Tibial nerve (tissue), 4 donors: ENCODE results near the gene TRIM56. TPM values are rescaled to one million over a fixed set of nuclear protein-coding genes. Genes with fewer than 3 reads are reported as not detected.
A peak's percentile ranks its signal among the peaks of the same experiment; 100 is the strongest.
"Not testable (repeated sequence)": the region's sequence is repeated elsewhere in the genome, so short reads cannot be mapped to it uniquely, and the experiment has no call there.

Experiments used
- DNase-seq, 2 donors: peaks; one replicate each; pipeline ENCODE4 v3.0.0-alpha.2; 2019; ENCODE audit warnings: low spot score in 2 of 2
- H3K27ac ChIP-seq, 4 donors: fragments of 200-600 bp; sonication (generic) in 3 of 4; one replicate each; pipeline ENCODE4 v1.5.1; 2017 to 2019; ENCODE audit warnings: mild to moderate bottlenecking in 1 of 4
- H3K27me3 ChIP-seq, 2 donors: fragments of 200-600 bp; sonication (generic) in 1 of 2; one replicate each; pipeline versions ENCODE4 v1.5.1 to v1.6.0; 2017 to 2019
- H3K36me3 ChIP-seq, 3 donors: fragments of 200-600 bp; sonication (generic); one replicate each; pipeline ENCODE4 v1.5.1; 2018 to 2019
- H3K4me1 ChIP-seq, 4 donors: fragments of 200-600 bp; sonication (generic) in 3 of 4; one replicate each; pipeline ENCODE4 v1.5.1; 2017 to 2019
- H3K4me3 ChIP-seq, 4 donors: fragments of 200-600 bp; sonication (generic) in 3 of 4; one replicate each; pipeline ENCODE4 v1.5.1; 2017 to 2019; ENCODE audit warnings: mild to moderate bottlenecking in 1 of 4, moderate library complexity in 1 of 4
- H3K9me3 ChIP-seq, 4 donors: fragments of 200-600 bp; sonication (generic) in 3 of 4; one replicate each; pipeline ENCODE4 v1.5.1; 2017 to 2019
- CTCF ChIP-seq, 5 experiments: fragments of 200-600 bp in 3 of 5; fragments of 450-650 bp in 2 of 5; sonication (generic) in 3 of 5; IDR thresholded peaks; one replicate each; pipeline ENCODE4 v1.5.1; 2016 to 2019; ENCODE audit warnings: antibody characterized with exemption in 5 of 5, mild to moderate bottlenecking in 3 of 5, moderate library complexity in 2 of 5
- EP300 ChIP-seq, 2 donors: sonication (generic); formaldehyde crosslinking; IDR thresholded peaks; one replicate each; pipeline ENCODE4 v1.6.1; 2017; ENCODE audit warnings: antibody characterized with exemption in 2 of 2, mild to moderate bottlenecking in 1 of 2
- POLR2A ChIP-seq, 2 donors: fragments of 450-650 bp; IDR thresholded peaks; one replicate each; pipeline ENCODE4 v1.6.1; 2017; ENCODE audit warnings: antibody characterized with exemption in 2 of 2, mild to moderate bottlenecking in 2 of 2, moderate library complexity in 2 of 2
- WGBS, 2 donors: methylation state at CpG; one replicate each; pipeline ENCODE4 v1.1.5; 2018; 5-methylcytosine and 5-hydroxymethylcytosine counted together
- total RNA-seq, 4 donors: library from RNA; depleted of rRNA; stranded (reverse); fragments of >200 nt; gene quantifications; one replicate each; pipeline ENCODE4 v1.1.0, GENCODE V29; 2016

TRIM56 gene
- total RNA-seq, 4 donors from 2014 or later: 18.6 to 32.4 (median 29.5) TPM

GRCh38 chr7:101097561-101097960 is 12.3 kb downstream of the TRIM56 start:
- WGBS, 2 donors: 70 to 74% methylated on average over 4 of the region's 4 CpGs
- H3K4me1 ChIP-seq: peaks cover 0 to 41% (median 18%) of the 10 kb centered on the region in 4 donors
- H3K4me3 ChIP-seq: no peak overlapping the region
- TF ChIP-seq EP300 (IDR thresholded peaks at IDR 0.05) (no peak), POLR2A (IDR thresholded peaks at IDR 0.05) (no peak), CTCF (IDR thresholded peaks at IDR 0.05) (no peak)
- no peaks in the 10 kb centered on the region for H3K27me3 ChIP-seq
- H3K36me3 ChIP-seq: peaks cover 0 to under 1% (median 0%) of the 10 kb centered on the region in 3 donors
- DNase-seq: no peak
- no peaks in the 10 kb centered on the region for H3K9me3 ChIP-seq
- H3K27ac ChIP-seq: no peak overlapping the region

GRCh38 chr7:101099969-101100781 is 14.9 kb downstream of the TRIM56 start:
- Histone ChIP-seq H3K36me3 (no peaks in the 10 kb centered on the region), H3K27ac (peak overlapping the region; percentile 45 to 89 (median 66)), H3K4me1 (peaks cover 0 to 38% (median 14%) of the 10 kb centered on the region in 4 donors), H3K9me3 (no peaks in the 10 kb centered on the region), H3K27me3 (no peaks in the 10 kb centered on the region), H3K4me3 (no peak overlapping the region)
- TF ChIP-seq EP300 (IDR thresholded peaks at IDR 0.05) (peak; percentile 81 to 93), CTCF (IDR thresholded peaks at IDR 0.05) (no peak)
- peak; percentile 95 to 98 for DNase-seq
- WGBS, 2 donors: 23 to 27% methylated on average over 22 to 25 of the region's 26 CpGs

GRCh38 chr7:101100858-101101847 is 15.9 kb downstream of the TRIM56 start:
- peak overlapping the region; percentile 45 to 86 (median 66) for H3K27ac ChIP-seq
- 89% methylated on average over 17 to 18 of the region's 18 CpGs for WGBS, 2 donors
- no peak for TF ChIP-seq CTCF (IDR thresholded peaks at IDR 0.05)
- TF ChIP-seq EP300 (IDR thresholded peaks at IDR 0.05): no peak
- TF ChIP-seq POLR2A (IDR thresholded peaks at IDR 0.05): no peak
- H3K4me3 ChIP-seq: no peak overlapping the region
- DNase-seq: no peak
- H3K36me3 ChIP-seq: no peaks in the 10 kb centered on the region
- no peaks in the 10 kb centered on the region for H3K27me3 ChIP-seq
- no peaks in the 10 kb centered on the region for H3K9me3 ChIP-seq
- H3K4me1 ChIP-seq: peaks cover 0 to 38% (median 14%) of the 10 kb centered on the region in 4 donors

- DNase-seq: no peak
- Histone ChIP-seq H3K36me3 (no peaks in the 10 kb centered on the region), H3K9me3 (no peaks in the 10 kb centered on the region), H3K27ac (no peak overlapping the region), H3K27me3 (no peaks in the 10 kb centered on the region), H3K4me3 (no peak overlapping the region), H3K4me1 (peaks cover 0 to 38% (median 14%) of the 10 kb centered on the region in 4 donors)
- WGBS, 2 donors: 81 to 87% methylated on average over 6 of the region's 6 CpGs
- TF ChIP-seq EP300 (IDR thresholded peaks at IDR 0.05) (no peak), CTCF (IDR thresholded peaks at IDR 0.05) (no peak), POLR2A (IDR thresholded peaks at IDR 0.05) (no peak)
These were observed 16.7 kb downstream of the TRIM56 start for GRCh38 chr7:101102026-101102425.

GRCh38 chr7:101103701-101104100 is 18.4 kb downstream of the TRIM56 start:
- not testable (repeated sequence) for H3K27me3 ChIP-seq, H3K9me3 ChIP-seq, H3K27ac ChIP-seq, H3K36me3 ChIP-seq, H3K4me3 ChIP-seq, DNase-seq
- WGBS, 2 donors: 81 to 89% methylated on average over 10 of the region's 10 CpGs
- peaks cover 0 to 40% (median 14%) of the 10 kb centered on the region in 4 donors for H3K4me1 ChIP-seq
